Trophoblast cell (in vitro differentiated cells and primary cell): ENCODE measurements around the gene CBX4.

Source experiments
- DNase-seq, 2 donors: peaks; one replicate each; pipeline ENCODE4 v3.0.0-alpha.2; 2016
- H2AFZ ChIP-seq: 2 replicates; pipeline ENCODE4 v1.6.1; 2013; ENCODE audit warnings: low read length, moderate library complexity, mild to moderate bottlenecking; ENCODE audit not compliant: insufficient read depth, poor library complexity
- H2AK5ac ChIP-seq: 2 replicates; pipeline ENCODE4 v1.6.1; 2013; ENCODE audit warnings: mild to moderate bottlenecking, low read length
- H2BK120ac ChIP-seq: 2 replicates; pipeline ENCODE4 v1.6.1; 2013; ENCODE audit warnings: low read length, mild to moderate bottlenecking, moderate library complexity; ENCODE audit not compliant: insufficient read depth, poor library complexity
- H2BK12ac ChIP-seq: 2 replicates; pipeline ENCODE4 v1.6.1; 2013; ENCODE audit warnings: mild to moderate bottlenecking, low read length, moderate library complexity
- H2BK5ac ChIP-seq: 2 replicates; pipeline ENCODE4 v1.6.1; 2013; ENCODE audit warnings: low read length, low read depth, moderate library complexity, mild to moderate bottlenecking; ENCODE audit not compliant: poor library complexity
- H3K14ac ChIP-seq: 2 replicates; pipeline ENCODE4 v1.6.1; 2013; ENCODE audit warnings: mild to moderate bottlenecking, low read length
- H3K18ac ChIP-seq: 2 replicates; pipeline ENCODE4 v1.6.1; 2013; ENCODE audit warnings: mild to moderate bottlenecking, low read length
- H3K23ac ChIP-seq: 2 replicates; pipeline ENCODE4 v1.6.1; 2013; ENCODE audit warnings: low read length
- H3K27ac ChIP-seq: 2 replicates; pipeline ENCODE4 v1.5.1; 2013; ENCODE audit warnings: low read depth, mild to moderate bottlenecking, inconsistent platforms, low read length, moderate library complexity
- H3K27me3 ChIP-seq: 2 replicates; pipeline ENCODE4 v1.6.1; 2013; ENCODE audit warnings: inconsistent platforms, mild to moderate bottlenecking, low read length, moderate library complexity; ENCODE audit not compliant: insufficient read depth
- H3K36me3 ChIP-seq, 2 experiments: 1 replicate in 1 of 2; 2 replicates in 1 of 2; pipeline ENCODE4 v1.6.1; 2013; ENCODE audit warnings: low read length in 2 of 2, mild to moderate bottlenecking in 2 of 2, moderate library complexity in 1 of 2; ENCODE audit not compliant: insufficient read depth in 2 of 2, control insufficient read depth in 1 of 2
- H3K4ac ChIP-seq: 2 replicates; pipeline ENCODE4 v1.6.1; 2013; ENCODE audit warnings: low read depth, mild to moderate bottlenecking, low read length, moderate library complexity
- H3K4me1 ChIP-seq, 2 experiments: 1 replicate in 1 of 2; 2 replicates in 1 of 2; pipeline ENCODE4 v1.6.1; 2013; ENCODE audit warnings: low read length in 2 of 2, mild to moderate bottlenecking in 2 of 2, moderate library complexity in 1 of 2; ENCODE audit not compliant: insufficient read depth in 2 of 2, control insufficient read depth in 1 of 2
- H3K4me2 ChIP-seq: 2 replicates; pipeline ENCODE4 v1.6.1; 2013; ENCODE audit warnings: inconsistent platforms, mild to moderate bottlenecking, low read length, moderate library complexity
- H3K4me3 ChIP-seq: 2 replicates; pipeline ENCODE4 v1.5.1; 2013; ENCODE audit warnings: mild to moderate bottlenecking, low read depth, low read length, inconsistent platforms
- H3K79me1 ChIP-seq: one replicate; pipeline ENCODE4 v1.6.1; 2013; ENCODE audit warnings: low read length
- H3K79me2 ChIP-seq: 2 replicates; pipeline ENCODE4 v1.6.1; 2013; ENCODE audit warnings: low read length, mild to moderate bottlenecking; ENCODE audit not compliant: control insufficient read depth, insufficient read depth, poor library complexity
- H3K9ac ChIP-seq: 2 replicates; pipeline ENCODE4 v1.6.1; 2013; ENCODE audit warnings: mild to moderate bottlenecking, low read length
- H3K9me3 ChIP-seq: 2 replicates; pipeline ENCODE4 v1.6.1; 2013; ENCODE audit warnings: low read depth, mild to moderate bottlenecking, control low read depth, inconsistent platforms, low read length; ENCODE audit not compliant: insufficient read depth
- H4K12ac ChIP-seq: 2 replicates; pipeline ENCODE4 v1.6.1; 2013; ENCODE audit warnings: low read depth, mild to moderate bottlenecking, low read length, moderate library complexity
- H4K8ac ChIP-seq: 2 replicates; pipeline ENCODE4 v1.6.1; 2013; ENCODE audit warnings: low read depth, mild to moderate bottlenecking, low read length, moderate library complexity
- H4K91ac ChIP-seq: one replicate; pipeline ENCODE4 v1.6.1; 2013; ENCODE audit warnings: low read depth, mild to moderate bottlenecking, low read length, moderate library complexity
- WGBS: extraction: QIAGEN DNeasy Blood & Tissue Kit; methylation state at CpG from one replicate; pipeline ENCODE4 v1.1.7; 2013; ENCODE audit warnings: missing lambda C conversion rate; ENCODE audit not compliant: insufficient read length, insufficient coverage; ENCODE audit errors: extremely low coverage; 5-methylcytosine and 5-hydroxymethylcytosine counted together

Gene CBX4

DNA sequence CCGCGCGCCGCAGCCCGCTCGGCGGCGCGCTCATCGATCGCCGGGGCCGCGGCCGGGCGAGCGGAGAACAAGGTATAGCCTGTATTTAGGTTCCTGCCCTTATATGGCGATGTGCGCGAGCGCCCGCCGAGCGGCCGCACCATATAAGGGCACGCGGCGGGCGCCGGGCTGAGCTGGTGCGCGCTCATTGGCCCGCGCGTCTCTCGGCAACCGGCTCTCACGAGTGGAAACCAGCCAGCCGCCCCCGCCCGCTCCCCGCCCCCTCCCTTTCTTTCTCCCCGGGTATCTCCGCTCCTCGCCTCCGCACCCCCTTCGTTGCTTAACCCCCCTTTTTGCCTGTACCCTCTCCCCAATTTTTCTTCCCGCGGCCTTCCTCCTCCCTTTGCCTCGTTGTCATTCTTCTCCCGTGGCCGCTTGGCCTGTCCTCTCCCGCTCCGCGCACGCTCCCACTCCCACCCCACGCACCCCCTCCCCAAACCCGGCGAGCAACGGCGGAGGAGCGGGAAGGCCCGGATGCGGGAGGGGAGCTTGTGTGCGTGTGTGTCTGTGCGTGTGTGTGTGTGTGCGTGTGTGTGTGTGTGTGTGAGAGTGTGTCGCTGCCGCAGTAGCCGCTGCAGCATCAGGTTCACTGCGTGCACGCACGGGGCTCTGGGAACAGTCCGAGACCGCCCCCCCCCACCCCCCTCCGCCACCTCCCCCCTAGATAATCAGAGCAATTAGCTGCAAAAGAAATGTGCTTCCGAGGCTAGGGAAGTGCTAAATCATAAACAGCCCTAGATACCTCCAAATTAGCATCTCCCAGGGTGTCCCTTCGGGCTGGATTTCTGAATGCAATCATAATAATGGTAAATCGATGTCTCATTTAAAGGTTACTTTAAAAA lies 28.9 kb downstream of the CBX4 start:
- Histone ChIP-seq H3K79me1 (peaks cover 11% of the 10 kb centered on the region), H3K18ac (peak overlapping the region; percentile 9), H4K12ac (peak overlapping the region; percentile 40), H3K4me2 (peak overlapping the region; percentile 67), H3K9ac (peak overlapping the region; percentile 50), H2AFZ (peak overlapping the region; percentile 46), H3K9me3 (peaks cover 14% of the 10 kb centered on the region), H3K14ac (peak overlapping the region; percentile 18), H3K4me1 (peaks cover 19 to 32% of the 10 kb centered on the region in 2 experiments), H3K27me3 (peaks cover 83% of the 10 kb centered on the region), H4K8ac (peak overlapping the region; percentile 54), H3K36me3 (no peaks in the 10 kb centered on the region), H3K4me3 (peak overlapping the region; percentile 47), H2BK12ac (peak overlapping the region; percentile 27), H3K79me2 (peaks cover 2% of the 10 kb centered on the region), H3K27ac (no peak overlapping the region), H4K91ac (peak overlapping the region; percentile 40), H2BK120ac (no peak overlapping the region), H3K4ac (no peak overlapping the region), H2BK5ac (no peak overlapping the region), H3K23ac (no peak overlapping the region), H2AK5ac (no peak overlapping the region)
- no CpG with 5 or more reads among the region's 79 CpGs for WGBS
- peak; percentile 64 to 86 for DNase-seq

- DNase-seq = no peak
- H3K4me3 ChIP-seq = no peak overlapping the region
- peaks cover 16 to 26% of the 10 kb centered on the region in 2 experiments for H3K4me1 ChIP-seq
- H4K8ac ChIP-seq = no peak overlapping the region
- no peak overlapping the region for H2BK5ac ChIP-seq
- no peaks in the 10 kb centered on the region for H3K79me2 ChIP-seq
- no peaks in the 10 kb centered on the region for H3K36me3 ChIP-seq
- H4K12ac ChIP-seq = no peak overlapping the region
- H3K14ac ChIP-seq = peak overlapping the region; percentile 56
- peak overlapping the region; percentile 47 for H3K18ac ChIP-seq
- H3K4me2 ChIP-seq = peak overlapping the region; percentile 65
- peak overlapping the region; percentile 37 for H3K9ac ChIP-seq
- WGBS = no CpG with 5 or more reads among the region's 40 CpGs
- H4K91ac ChIP-seq = peak overlapping the region; percentile 40
- H2BK12ac ChIP-seq = peak overlapping the region; percentile 37
- H3K4ac ChIP-seq = no peak overlapping the region
- H2BK120ac ChIP-seq = peak overlapping the region; percentile 15
- H3K27ac ChIP-seq = no peak overlapping the region
- H3K9me3 ChIP-seq = peaks cover 13% of the 10 kb centered on the region
- H2AK5ac ChIP-seq = no peak overlapping the region
- H3K27me3 ChIP-seq = peaks cover 83% of the 10 kb centered on the region
- peaks cover 8% of the 10 kb centered on the region for H3K79me1 ChIP-seq
- no peak overlapping the region for H2AFZ ChIP-seq
- H3K23ac ChIP-seq = no peak overlapping the region
Measured at GRCh38 chr17:79809530-79810129, 29.6 kb downstream of the CBX4 start.

DNA sequence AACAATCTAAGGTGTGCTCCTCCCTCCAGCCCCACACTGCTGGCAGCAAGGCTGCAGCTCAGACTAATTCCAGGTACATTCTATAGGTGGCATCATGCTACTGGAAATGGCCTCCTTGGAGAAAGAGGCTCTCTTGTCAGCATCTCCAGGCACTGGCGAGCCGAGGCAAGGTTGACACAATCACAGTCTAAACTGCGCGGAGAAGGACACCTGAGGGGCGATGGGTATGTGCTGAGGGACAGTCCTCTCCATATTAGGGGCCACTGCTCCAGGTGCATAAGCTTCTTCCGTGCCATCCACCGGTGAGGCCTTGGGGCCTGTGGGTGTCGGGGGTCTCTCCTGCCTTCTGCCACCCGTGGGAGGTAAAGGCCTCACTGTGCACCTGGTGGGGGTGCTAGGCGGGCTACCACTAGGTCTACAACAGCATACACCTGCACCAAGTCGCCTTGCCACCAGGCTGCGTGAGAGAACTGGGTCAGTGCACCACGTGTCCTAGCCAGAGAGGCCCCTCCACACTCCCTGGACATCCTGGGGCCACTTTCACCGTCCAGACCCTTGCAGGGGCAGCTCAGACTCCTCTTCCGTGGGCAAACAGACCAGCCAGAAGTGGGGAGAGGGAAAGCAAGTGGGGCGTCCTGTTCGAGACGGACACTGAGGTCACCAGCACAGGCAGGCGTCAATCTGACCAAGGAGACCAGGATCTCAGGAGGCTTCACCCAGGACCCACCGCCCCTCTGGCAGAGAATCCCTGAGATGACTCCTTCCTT lies 30.3 kb downstream of the CBX4 start:
- H3K9ac ChIP-seq = no peak overlapping the region
- peaks cover 8% of the 10 kb centered on the region for H3K79me1 ChIP-seq
- H2BK5ac ChIP-seq = no peak overlapping the region
- H3K4me1 ChIP-seq = peaks cover 11 to 20% of the 10 kb centered on the region in 2 experiments
- no peak overlapping the region for H3K23ac ChIP-seq
- H2BK12ac ChIP-seq = peak overlapping the region; percentile 37
- H3K27me3 ChIP-seq = peaks cover 84% of the 10 kb centered on the region
- no peaks in the 10 kb centered on the region for H3K36me3 ChIP-seq
- H3K9me3 ChIP-seq = peaks cover 17% of the 10 kb centered on the region
- WGBS = no CpG with 5 or more reads among the region's 20 CpGs
- H2AFZ ChIP-seq = no peak overlapping the region
- no peak overlapping the region for H3K4me3 ChIP-seq
- no peak overlapping the region for H3K27ac ChIP-seq
- peak overlapping the region; percentile 15 for H2BK120ac ChIP-seq
- no peak overlapping the region for H3K18ac ChIP-seq
- DNase-seq = peak; percentile 45 to 69
- H3K4ac ChIP-seq = no peak overlapping the region
- H3K4me2 ChIP-seq = no peak overlapping the region
- no peaks in the 10 kb centered on the region for H3K79me2 ChIP-seq
- H4K8ac ChIP-seq = no peak overlapping the region
- no peak overlapping the region for H4K91ac ChIP-seq
- H2AK5ac ChIP-seq = peak overlapping the region; percentile 6
- no peak overlapping the region for H4K12ac ChIP-seq
- peak overlapping the region; percentile 56 for H3K14ac ChIP-seq
